PC-9 (cell line): ENCODE data around the gene RASGEF1B. TPM values are rescaled to one million over a fixed set of nuclear protein-coding genes. Genes with fewer than 3 reads are reported as not detected.

ENCODE experiments used
- BruUV-seq: library from RNA; stranded (reverse); fragments of 400-500 nt; replicated peaks from 2 replicates; lab custom pipeline; 2021; lab: Mats Ljungman, UMichigan
- CTCF ChIA-PET: fragments of 300-600 bp; sonication (Branson Sonifier 250); formaldehyde crosslinking; loops from one replicate; lab custom pipeline; 2022; ENCODE audit warnings: antibody characterized with exemption; lab: Charles Lee
- POLR2A ChIA-PET: fragments of 300-600 bp; sonication (Branson Sonifier 250); formaldehyde crosslinking; loops from one replicate; lab custom pipeline; 2022; ENCODE audit warnings: antibody characterized with exemption; ENCODE audit not compliant: unreplicated experiment; lab: Charles Lee
- DNase-seq, 2 experiments: peaks; one replicate each; pipeline versions ENCODE4 v3.0.0 to v3.0.0-alpha.2; 2015 to 2022; ENCODE audit warnings: mixed read lengths in 1 of 2
- H2AFZ ChIP-seq: fragments of 200-600 bp; sonication (generic); 2 replicates; pipeline ENCODE4 v1.8.1; 2017; ENCODE audit warnings: antibody characterized with exemption
- H3F3A ChIP-seq: fragments of 200-600 bp; sonication (generic); 2 replicates; pipeline ENCODE4 v1.8.1; 2017; ENCODE audit warnings: antibody characterized with exemption, mild to moderate bottlenecking, low read depth; ENCODE audit not compliant: insufficient read depth
- H3K27ac ChIP-seq: fragments of 200-600 bp; sonication (generic); 2 replicates; pipeline ENCODE4 v1.6.1; 2016; ENCODE audit warnings: mixed run types
- H3K27me3 ChIP-seq: fragments of 200-600 bp; sonication (generic); 2 replicates; pipeline ENCODE4 v1.6.1; 2016; ENCODE audit warnings: low read depth, mixed run types; ENCODE audit not compliant: insufficient read depth
- H3K36me3 ChIP-seq: fragments of 200-600 bp; sonication (generic); 2 replicates; pipeline ENCODE4 v1.6.1; 2016; ENCODE audit warnings: low read depth, mixed run types
- H3K4me1 ChIP-seq: fragments of 200-600 bp; sonication (generic); replicated peaks from 2 replicates; pipeline ENCODE4 v1.6.1; 2016; ENCODE audit warnings: mixed run types; ENCODE audit not compliant: insufficient read depth
- H3K4me2 ChIP-seq: fragments of 200-600 bp; sonication (generic); 2 replicates; pipeline ENCODE4 v1.6.1; 2017; ENCODE audit warnings: mixed run types
- H3K4me3 ChIP-seq: fragments of 200-600 bp; sonication (generic); 2 replicates; pipeline ENCODE4 v1.6.1; 2016; ENCODE audit warnings: mixed run types
- H3K79me2 ChIP-seq: fragments of 200-600 bp; sonication (generic); 2 replicates; pipeline ENCODE4 v1.6.1; 2017; ENCODE audit warnings: low read depth, mixed run types
- H3K9me2 ChIP-seq: fragments of 200-600 bp; sonication (generic); 2 replicates; pipeline ENCODE4 v1.8.1; 2017; ENCODE audit warnings: mild to moderate bottlenecking; ENCODE audit not compliant: insufficient read depth
- H3K9me3 ChIP-seq: fragments of 200-600 bp; sonication (generic); 2 replicates; pipeline ENCODE4 v1.8.1; 2016; ENCODE audit warnings: low read depth; ENCODE audit not compliant: insufficient read depth
- H4K20me1 ChIP-seq: fragments of 200-600 bp; sonication (generic); 2 replicates; pipeline ENCODE4 v1.8.1; 2017; ENCODE audit not compliant: insufficient read depth
- CTCF ChIP-seq: fragments of 200-600 bp; sonication (generic); conservative IDR thresholded peaks from 2 replicates; pipeline ENCODE4 v1.6.1; 2017; ENCODE audit warnings: mixed run types, antibody characterized with exemption, mild to moderate bottlenecking, moderate library complexity
- EZH2 ChIP-seq: fragments of 200-600 bp; sonication (generic); IDR thresholded peaks from 2 replicates; pipeline ENCODE4 v1.8.0; 2017; ENCODE audit warnings: antibody characterized with exemption, low read depth
- intact Hi-C: fragments of 100-400 bp; cut with micrococcal nuclease; formaldehyde crosslinking; loops from one replicate; pipeline ENCODE4 v1.10.0; 2022; ENCODE audit not compliant: unreplicated experiment
- total RNA-seq: library from RNA; stranded (reverse); gene quantifications from 2 replicates; pipeline ENCODE4 v1.2.3, GENCODE V29; 2021

Gene RASGEF1B
- total RNA-seq, 1 experiment from 2014 or later = 1.0 TPM

- no peaks in the 10 kb centered on the region for H3K9me2 ChIP-seq
- no peak for DNase-seq
- no peaks in the 10 kb centered on the region for H3K9me3 ChIP-seq
- no peaks in the 10 kb centered on the region for H3K36me3 ChIP-seq
- H3K27ac ChIP-seq = no peak overlapping the region
- H4K20me1 ChIP-seq = no peaks in the 10 kb centered on the region
- BruUV-seq = no TSS peak
- intact Hi-C loops = no loop called here
- ChIA-PET POLR2A (no interaction called here), CTCF (no interaction called here)
- no peaks in the 10 kb centered on the region for H3K27me3 ChIP-seq
- H3K4me3 ChIP-seq = no peak overlapping the region
- no peaks in the 10 kb centered on the region for H3K4me1 ChIP-seq
- H3K79me2 ChIP-seq = no peaks in the 10 kb centered on the region
- no peak overlapping the region for H3K4me2 ChIP-seq
- TF ChIP-seq CTCF (no peak), EZH2 (no peak)
- H2AFZ ChIP-seq = no peak overlapping the region
- no peaks in the 10 kb centered on the region for H3F3A ChIP-seq
Observed at GRCh38 chr4:81449015-81449414, 22.7 kb downstream of the RASGEF1B start.

- no peak for DNase-seq
- TF ChIP-seq EZH2 (no peak), CTCF (no peak)
- ChIA-PET CTCF (no interaction called here), POLR2A (no interaction called here)
- no peaks in the 10 kb centered on the region for H3K9me2 ChIP-seq
- H4K20me1 ChIP-seq = no peaks in the 10 kb centered on the region
- H3F3A ChIP-seq = no peaks in the 10 kb centered on the region
- no peak overlapping the region for H3K4me2 ChIP-seq
- no peaks in the 10 kb centered on the region for H3K9me3 ChIP-seq
- no peak overlapping the region for H2AFZ ChIP-seq
- no peak overlapping the region for H3K4me3 ChIP-seq
- intact Hi-C loops = no loop called here
- H3K27me3 ChIP-seq = no peaks in the 10 kb centered on the region
- H3K36me3 ChIP-seq = no peaks in the 10 kb centered on the region
- no TSS peak for BruUV-seq
- H3K79me2 ChIP-seq = no peaks in the 10 kb centered on the region
- no peaks in the 10 kb centered on the region for H3K4me1 ChIP-seq
- no peak overlapping the region for H3K27ac ChIP-seq
Observed at GRCh38 chr4:81447566-81448229, 24.0 kb downstream of the RASGEF1B start.

GRCh38 chr4:81446634-81447033 is 25.1 kb downstream of the RASGEF1B start:
- no TSS peak for BruUV-seq
- POLR2A ChIA-PET = no interaction called here
- H4K20me1 ChIP-seq = no peaks in the 10 kb centered on the region
- CTCF ChIA-PET = no interaction called here
- H3K27ac ChIP-seq = no peak overlapping the region
- H3K36me3 ChIP-seq = no peaks in the 10 kb centered on the region
- H3K4me3 ChIP-seq = no peak overlapping the region
- H3K4me1 ChIP-seq = no peaks in the 10 kb centered on the region
- H3F3A ChIP-seq = no peaks in the 10 kb centered on the region
- H3K9me3 ChIP-seq = no peaks in the 10 kb centered on the region
- H3K27me3 ChIP-seq = no peaks in the 10 kb centered on the region
- TF ChIP-seq CTCF (no peak), EZH2 (no peak)
- intact Hi-C loops = no loop called here
- no peaks in the 10 kb centered on the region for H3K9me2 ChIP-seq
- DNase-seq = no peak
- H2AFZ ChIP-seq = no peak overlapping the region
- H3K79me2 ChIP-seq = no peaks in the 10 kb centered on the region
- no peak overlapping the region for H3K4me2 ChIP-seq
